GM18861 (cell line): Measurements from ENCODE around the gene PCDH9.

Source experiments
- ATAC-seq: cut with Tn5 transposase; IDR thresholded peaks from one replicate; pipeline ENCODE4 v1.9.1; 2021; ENCODE audit not compliant: unreplicated experiment

Gene PCDH9

DNA sequence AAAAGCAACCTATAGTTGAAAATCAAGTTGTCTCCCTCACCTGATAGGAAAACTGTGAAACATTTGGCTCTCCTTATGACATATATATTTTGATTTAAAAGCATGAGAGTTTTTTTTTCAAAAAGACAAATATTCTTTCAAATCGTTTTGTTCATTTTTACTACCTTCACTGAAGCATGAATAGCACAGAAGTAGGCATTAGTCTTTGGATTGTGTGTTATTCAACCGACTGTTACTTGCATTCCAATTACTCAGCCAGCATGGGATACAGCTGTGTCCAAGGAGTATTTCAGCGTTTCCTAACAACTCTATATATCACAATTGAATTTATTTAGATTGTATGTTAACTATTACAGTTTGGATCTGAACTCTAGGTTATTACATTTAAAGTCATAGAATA is 135.2 kb downstream of the PCDH9 start:
- no peak for ATAC-seq

DNA sequence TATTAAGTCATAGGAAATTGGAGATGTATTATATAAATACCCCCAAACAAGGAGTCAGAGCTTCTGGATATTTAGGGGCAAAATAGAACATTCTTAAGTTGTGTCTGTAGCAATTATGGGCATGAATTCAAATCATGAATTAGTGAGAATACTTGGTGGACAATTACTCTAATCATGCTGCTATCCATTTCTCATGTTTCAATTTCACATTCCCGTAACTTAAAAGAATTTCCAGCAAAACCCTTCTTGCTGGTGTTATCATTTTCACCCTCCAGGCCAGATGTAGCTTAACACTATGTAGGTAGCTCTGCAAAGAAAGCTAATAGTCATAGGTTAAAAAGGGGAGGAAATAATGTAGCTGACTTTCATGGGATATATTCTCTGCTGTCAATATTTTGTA is 136.1 kb downstream of the PCDH9 start:
- ATAC-seq = no peak

DNA sequence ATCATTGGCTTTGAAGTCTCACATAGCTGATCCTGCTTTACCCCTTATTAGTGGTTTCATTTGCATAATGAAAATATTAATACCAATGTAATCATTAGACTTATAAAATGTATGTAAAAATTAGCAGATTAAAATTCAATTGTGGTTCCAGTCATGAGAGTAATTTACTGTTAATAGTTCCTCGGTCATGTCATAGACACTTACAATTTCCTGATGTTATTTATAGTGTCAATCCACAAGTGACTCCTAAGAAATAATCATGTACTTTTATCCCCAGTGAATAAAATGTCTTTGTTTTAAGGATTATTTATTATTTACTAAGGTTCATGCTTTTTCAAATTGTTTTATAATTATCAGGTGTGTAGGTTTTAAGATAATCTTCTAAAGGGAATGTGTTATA is 138.5 kb downstream of the PCDH9 start:
- no peak for ATAC-seq

DNA sequence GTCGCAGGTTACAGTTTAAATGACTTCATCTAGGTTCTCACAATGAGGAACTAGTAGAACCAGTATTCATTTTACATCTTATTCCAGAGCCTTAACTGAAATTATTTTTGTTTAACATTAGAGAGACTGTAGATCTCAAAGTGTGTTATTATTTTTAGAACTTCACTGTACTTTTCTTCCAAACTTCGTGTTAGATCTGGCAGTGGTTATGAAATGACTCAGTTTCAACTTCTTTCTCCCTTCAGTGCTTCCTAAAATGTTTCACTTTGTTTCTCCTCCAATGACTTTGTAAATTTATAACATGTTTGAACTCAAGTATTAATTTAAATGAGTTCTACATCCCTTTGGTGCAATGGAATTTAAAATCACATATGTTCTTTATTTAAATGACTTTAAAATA is 139.3 kb downstream of the PCDH9 start:
- no peak for ATAC-seq

DNA sequence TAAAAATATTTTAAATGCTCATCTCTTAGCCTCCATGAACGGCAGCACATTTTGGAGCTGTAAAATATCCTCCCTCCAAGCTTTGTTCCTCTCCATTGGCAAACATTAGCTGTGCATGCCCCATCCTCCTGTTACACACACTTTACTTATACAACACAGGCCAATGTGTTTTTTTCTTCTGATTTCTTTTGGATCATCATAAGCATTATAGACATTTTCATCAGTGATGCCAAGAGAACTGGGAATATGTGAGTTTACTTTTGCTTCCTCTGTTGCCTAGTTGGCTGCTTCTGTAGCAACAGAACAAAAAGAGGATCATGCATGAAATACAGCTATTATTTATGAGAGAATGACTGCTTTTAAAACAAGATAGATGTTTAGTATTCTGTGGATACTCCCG is 142.6 kb downstream of the PCDH9 start:
- no peak for ATAC-seq

DNA sequence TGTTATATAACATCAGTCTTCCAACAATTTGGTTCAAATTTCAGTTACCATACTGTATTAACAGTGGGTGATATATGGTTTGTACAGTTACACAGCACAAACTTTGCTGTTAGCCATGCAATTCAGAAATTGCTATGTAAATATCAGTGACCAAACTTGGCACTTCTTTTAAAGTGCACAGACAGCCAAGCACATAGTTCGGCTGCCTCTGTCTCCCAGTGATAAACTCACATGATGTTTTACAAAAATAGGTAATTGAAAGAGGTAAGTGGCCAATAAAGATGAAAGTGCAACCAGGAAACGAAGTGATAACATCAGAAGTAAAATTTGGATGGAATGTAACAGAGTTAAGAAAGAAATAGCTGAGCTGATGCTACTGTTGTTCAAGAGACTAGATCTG is 143.9 kb downstream of the PCDH9 start:
- no peak for ATAC-seq

DNA sequence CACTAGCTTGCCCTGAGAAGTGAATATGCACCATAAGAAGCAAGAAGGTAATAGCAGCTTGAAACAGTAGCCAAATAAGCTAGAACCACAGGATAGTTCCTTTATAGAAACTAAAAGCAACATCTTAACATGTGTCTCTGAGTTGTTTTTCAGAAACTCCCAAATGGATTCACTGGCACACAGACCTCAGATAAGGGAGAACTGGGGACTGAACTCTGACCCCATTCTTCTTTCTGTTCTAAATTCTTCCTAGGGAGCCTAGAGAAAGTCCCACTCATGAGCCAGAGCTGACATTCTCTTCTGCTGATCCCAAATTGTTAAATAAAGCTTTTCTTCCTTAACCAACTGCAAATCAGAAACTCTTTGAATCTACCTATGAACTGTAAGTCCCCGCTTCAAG is 146.1 kb downstream of the PCDH9 start:
- ATAC-seq = no peak

DNA sequence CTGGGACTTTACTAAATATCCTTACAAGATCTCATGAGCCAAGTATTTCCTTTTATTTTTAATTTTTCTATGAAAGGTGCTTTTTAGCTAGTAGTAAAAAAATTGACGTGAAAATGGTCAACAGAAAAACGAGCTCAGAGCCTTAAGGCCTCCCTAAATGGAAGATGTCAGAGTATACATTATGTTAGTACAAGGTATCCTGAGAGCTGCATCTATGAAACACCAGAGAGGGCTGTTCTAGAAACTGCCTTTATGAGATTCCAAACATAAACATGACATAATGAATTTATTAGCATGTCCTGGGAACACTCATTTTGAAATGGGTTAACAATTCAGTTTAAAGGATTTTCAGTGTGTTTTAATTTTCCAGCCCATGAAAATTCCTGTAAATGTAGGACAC is 146.6 kb downstream of the PCDH9 start:
- ATAC-seq = no peak

DNA sequence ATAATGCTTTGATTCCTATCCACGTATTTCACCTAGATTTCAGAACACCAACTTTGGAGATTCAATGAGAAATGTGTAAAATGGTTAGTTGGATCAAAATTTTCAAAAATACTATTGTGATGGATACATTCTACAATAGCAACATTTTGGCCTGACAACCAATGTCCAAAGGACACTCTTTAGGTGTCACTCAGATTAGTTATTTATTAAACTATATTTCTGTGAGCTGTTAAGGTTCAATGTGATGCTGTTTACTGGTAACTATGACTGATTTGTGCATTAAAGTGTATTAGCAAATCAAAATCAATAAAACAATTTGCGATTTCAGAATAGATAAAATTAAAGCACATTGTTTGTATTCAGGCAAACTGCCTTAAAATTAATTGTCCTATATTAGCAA is 149.8 kb downstream of the PCDH9 start:
- no peak for ATAC-seq

DNA sequence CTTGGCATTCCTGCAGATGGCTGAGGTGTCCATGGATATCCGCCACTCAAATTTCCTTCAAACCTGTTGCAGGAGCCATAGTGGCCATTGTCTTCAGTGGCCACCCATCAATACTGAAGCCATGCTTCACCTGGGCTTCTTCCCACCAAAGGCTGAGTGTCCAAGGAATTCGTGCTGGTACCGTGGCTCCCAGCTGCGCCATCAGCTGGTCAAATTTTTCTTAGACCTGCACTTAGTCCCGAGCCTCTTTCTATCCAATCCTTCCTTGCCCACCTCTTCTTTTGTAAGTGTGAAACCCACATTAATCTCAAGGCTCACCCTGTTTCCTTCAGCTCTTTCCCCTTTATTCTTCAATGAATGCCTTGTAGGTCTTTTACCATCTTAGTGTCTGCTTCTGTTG is 152.1 kb downstream of the PCDH9 start:
- no peak for ATAC-seq

DNA sequence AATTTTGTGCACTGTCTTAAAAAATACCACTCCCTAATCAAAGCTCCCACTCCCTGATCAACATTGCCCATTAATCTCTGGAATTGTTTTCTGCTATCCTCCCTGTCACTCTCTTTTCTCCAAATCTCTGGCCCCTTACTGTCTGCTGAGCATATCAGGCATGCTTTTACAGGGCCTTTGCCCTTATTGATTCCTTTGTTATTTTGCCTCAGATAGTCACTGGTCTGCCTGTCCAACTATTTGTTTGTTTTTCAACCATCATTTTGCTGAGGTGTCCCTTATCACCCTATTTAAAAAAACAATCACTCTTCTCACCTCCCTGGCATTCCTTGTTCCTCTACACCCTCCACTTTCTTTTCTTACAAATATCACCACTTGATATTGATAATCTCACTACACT is 153.0 kb downstream of the PCDH9 start:
- ATAC-seq = no peak

DNA sequence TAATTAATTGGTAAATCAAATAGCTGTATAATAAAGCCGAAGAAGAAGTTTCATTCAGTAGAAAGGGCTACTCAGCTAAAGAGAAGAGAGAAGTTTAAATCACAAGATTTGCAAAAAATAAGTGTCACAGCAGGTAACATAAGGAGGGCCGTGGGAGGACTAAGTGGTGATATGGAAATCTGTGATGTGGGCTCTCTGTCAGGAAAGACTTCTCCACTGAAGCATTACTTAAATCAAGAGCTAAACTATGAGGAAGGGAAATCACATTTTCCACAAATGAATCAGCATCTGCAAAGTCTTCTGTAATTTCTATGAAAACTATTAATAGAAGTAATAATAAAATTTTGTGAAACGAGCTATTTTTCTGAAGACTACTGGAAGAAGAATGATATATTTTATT is 153.8 kb downstream of the PCDH9 start:
- no peak for ATAC-seq

DNA sequence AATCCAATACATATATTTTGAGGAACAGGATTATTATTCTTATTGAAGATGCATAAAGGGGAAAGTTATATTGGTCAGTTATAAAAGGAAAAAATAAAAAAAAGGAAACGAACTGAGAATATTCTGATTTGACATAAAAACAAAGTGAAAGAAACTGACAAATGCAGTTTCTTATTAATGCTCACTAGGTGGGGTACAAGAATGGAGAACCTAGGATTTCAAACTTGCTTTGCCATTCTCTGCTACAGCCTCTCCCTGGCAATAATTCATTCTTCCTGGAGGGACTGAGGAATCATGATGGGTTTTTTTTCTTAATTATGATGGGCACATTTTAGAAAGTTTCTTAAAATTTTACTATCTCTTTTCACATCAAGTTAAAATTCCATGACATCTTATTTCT is 154.9 kb downstream of the PCDH9 start:
- ATAC-seq = no peak

DNA sequence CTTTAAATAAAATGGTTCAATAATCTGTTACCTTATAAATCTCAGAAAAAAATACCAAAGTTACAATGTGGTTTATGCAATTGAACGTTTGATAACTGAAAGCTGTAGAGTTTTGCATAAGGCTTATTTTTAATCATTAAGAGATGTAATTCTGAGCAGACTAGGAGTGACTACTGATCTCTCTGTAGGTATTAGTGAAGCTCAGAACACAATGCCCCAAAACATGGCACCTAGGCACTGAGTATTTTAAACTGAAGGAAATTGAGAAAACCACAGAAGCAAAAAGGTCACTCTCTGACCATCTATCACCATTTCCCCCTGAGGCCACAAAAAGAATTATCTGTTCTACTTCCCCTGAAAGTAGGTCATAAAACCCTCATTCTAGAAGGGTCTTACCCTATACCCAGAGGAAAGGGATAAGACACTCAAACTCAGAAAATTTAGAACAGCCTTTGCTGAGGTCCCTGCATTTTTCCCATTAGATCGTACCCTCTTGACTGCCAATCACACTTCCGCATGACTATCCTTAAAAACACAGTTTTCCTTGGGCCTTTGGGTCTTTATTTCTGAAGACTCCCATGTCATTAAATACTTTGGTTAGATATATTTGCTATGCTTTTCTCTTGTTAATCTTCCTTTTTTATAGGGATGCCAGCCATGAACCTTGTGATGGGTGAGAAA is 158.1 kb downstream of the PCDH9 start:
- ATAC-seq = no peak

DNA sequence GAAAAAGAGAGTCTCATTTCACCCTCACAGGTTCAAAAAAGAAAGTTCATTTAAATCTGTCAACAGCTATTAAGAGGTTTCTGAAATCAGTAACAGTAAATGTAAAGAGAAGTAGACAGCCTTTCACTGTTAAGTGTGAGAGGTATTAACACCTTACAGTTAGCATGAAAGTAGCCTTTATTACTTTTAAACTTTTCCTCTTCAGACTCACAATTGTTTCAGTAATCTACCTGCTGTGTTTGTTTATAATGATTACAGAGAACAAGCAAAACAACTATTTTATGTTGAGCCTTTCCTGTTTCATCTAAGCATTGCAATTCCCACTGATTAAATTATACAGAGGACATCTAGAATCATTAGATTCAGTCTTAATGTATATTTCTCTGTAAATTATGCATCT is 159.8 kb downstream of the PCDH9 start:
- ATAC-seq = no peak

DNA sequence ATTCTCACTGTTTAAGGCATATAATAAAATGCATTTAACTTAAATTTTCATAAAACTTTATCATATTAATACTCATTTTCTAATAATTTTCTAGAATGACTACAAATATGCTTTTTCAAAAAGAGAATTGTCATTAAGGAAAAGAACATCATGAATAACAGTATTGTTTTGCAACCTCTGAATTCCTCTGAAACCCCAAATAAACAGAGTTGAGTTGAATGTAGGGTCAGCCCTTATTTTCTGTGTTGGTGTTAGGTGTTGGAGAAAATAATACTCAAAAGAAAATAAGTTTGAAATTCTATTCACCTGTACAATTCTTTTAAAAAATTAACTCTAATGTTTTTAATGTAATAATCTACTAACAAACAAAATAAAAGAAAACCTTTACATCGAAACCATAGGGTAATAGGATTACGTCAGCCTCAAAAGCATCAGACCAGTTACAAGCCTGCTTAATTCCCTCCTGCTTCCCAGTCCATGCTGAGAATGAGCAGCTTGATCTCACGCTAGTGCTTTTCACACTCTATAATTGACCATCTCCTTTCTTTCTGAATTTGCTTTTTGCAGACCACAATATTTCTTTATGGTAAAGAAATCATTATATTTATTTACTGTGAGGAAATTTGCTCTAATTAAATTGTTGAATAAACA is 160.9 kb downstream of the PCDH9 start:
- no peak for ATAC-seq

DNA sequence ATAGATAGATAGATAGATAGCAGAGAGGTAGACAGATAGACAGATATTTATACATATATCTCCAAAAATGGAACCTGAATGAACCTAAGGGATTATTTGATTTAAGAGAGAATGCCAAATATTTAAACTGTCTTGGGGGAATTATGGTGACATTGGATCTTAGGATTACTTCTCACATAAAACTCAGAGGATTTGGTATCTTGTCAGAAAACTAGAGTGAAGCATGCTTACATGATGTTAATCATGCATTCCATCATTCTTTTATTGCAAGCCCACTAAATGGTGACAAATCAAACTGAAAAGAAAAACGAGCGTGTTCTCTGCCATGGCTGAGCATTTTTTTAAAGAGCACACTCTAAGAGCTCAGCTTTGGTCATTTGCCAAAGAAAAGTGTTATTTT is 165.2 kb downstream of the PCDH9 start:
- ATAC-seq = no peak

DNA sequence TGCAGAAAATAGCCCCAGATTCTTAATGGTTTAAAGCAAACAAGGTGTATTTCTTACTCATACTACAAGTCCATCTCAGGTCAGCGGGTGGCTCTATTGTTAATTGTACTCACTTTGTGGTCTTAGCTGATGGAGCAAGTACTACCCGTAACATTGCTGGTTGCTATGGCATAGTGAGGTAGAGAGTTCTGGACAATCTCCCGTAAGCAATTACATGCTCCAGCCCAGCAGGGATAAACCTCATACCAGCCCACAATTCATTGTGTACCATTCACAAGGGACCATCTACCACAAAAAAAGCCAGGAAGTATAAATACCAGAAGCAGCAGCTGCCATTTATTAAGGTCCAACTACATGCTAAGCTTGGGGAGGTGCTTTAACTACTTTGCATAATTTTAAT is 167.1 kb downstream of the PCDH9 start:
- ATAC-seq = no peak

DNA sequence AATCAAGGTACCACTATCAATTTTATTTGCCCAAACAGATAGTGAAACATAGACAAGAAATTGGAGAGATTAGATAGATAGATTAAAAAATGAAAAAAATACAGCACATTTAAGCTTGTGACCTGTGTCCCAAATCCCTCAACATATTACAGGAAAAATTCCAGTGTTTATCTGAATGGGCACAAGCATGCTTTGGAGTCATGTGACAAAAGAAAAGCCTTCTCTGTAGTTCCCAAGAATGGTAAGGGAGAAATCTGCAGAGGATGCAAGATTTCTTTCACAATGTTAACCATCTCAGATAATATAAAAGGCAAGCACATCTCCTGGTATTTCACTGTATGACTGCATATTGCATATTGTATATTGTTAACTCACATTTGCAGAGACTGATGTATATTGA is 168.0 kb downstream of the PCDH9 start:
- ATAC-seq = no peak

DNA sequence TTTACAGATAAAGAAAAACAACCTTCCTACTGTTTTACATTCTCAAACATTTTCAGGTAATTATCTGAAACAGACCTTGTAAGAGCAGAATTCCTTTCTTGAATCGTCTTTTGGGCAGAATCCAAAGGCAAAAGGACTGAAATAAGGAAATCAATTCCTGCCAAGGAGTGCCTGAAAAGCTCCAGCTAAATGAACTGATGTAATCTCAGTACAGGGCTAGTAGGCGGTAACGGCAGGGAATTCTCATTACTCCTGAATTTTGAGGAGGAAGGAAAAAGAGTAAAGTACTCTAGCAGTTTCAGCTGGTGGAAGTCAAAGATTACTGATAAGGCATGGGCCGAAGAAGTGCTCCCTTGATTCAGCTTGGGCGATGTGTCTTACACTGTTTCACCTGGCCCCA is 168.4 kb downstream of the PCDH9 start:
- no peak for ATAC-seq

DNA sequence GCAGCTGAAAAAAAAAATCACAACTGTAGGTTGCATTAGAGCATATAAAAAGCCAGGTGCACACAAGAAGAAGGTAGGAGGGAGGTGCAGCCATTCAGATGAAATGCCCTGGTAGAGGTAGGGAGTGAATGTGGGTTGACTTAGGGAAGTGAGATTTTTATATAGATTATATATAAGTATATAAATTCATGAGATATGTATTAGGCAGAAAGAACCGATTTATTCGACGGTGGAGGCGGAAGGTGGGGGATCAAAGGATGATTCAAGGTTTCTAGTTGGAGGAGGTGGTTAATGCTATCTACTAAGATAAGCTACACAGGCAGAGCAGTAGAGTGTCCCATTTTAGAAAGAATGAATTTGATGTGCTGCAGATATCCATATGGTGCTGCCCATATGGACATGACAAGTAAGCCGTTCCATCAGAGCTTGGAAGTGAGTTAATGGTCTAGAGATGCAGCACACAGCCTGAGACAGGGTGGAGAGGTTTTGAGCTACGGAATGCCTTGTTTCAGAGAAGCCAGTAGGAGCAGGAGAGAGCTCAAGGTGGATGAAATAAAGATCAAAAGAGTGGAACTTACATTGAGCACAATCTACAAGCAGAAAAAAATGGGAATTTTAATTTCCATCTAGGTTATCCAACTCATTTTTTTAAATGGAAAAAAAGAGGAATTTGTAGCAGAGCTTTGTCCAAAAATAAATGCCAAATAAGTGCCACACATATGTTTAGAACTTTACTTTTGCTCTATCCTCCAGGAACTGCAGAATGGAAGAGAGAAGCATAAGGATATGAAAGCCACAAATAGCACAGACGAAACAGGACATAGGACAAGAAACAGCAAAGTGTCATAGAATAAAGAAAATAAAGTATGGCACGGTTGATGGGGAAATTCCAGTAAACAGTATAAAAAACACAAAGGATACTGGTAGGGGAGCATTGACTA is 177.3 kb downstream of the PCDH9 start:
- no peak for ATAC-seq

DNA sequence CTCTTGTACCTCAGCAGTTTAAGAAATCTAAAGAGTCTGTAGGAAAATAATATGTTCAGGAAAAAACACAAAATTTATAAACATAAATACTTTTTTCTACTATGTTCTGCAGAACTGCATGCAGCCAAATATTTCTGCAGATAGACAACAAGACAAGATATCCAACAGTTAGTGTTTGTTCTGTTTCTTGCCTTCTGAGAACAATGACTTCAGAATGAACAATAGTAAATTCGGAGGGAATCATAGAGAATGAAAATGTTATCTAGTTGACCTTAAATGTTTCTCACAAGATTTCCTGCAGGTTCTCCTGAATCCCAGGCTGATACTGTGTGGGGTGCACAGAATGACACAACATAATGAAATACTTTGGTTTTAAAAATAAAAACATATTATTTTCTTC is 180.4 kb downstream of the PCDH9 start:
- ATAC-seq = no peak
